Hematopoietic multipotent progenitor cell treated with erythropoietin and hydrocortisone succinate and interleukin-3 and kit ligand, for 15 days (in vitro differentiated cells): Measurements from ENCODE around the gene CREG1.

Experiments
- DNase-seq: peaks from one replicate; pipeline ENCODE4 v3.0.0-alpha.2; 2015; ENCODE audit warnings: low spot score

Gene CREG1

GRCh38 chr1:167503626-167504466 lies 49.7 kb downstream of the CREG1 start:
- DNase-seq, result no peak

- DNase-seq, result no peak
Observed at GRCh38 chr1:167502719-167503462, 50.7 kb downstream of the CREG1 start.

GRCh38 chr1:167502192-167502551 lies 51.4 kb downstream of the CREG1 start:
- DNase-seq, result no peak

GRCh38 chr1:167501515-167502191 lies 51.9 kb downstream of the CREG1 start:
- DNase-seq, result no peak

GRCh38 chr1:167500283-167500860 lies 53.2 kb downstream of the CREG1 start:
- DNase-seq, result no peak

GRCh38 chr1:167499664-167500101 lies 53.9 kb downstream of the CREG1 start:
- no peak for DNase-seq

- DNase-seq, result no peak
Observed at GRCh38 chr1:167499106-167499505, 54.5 kb downstream of the CREG1 start.

DNA sequence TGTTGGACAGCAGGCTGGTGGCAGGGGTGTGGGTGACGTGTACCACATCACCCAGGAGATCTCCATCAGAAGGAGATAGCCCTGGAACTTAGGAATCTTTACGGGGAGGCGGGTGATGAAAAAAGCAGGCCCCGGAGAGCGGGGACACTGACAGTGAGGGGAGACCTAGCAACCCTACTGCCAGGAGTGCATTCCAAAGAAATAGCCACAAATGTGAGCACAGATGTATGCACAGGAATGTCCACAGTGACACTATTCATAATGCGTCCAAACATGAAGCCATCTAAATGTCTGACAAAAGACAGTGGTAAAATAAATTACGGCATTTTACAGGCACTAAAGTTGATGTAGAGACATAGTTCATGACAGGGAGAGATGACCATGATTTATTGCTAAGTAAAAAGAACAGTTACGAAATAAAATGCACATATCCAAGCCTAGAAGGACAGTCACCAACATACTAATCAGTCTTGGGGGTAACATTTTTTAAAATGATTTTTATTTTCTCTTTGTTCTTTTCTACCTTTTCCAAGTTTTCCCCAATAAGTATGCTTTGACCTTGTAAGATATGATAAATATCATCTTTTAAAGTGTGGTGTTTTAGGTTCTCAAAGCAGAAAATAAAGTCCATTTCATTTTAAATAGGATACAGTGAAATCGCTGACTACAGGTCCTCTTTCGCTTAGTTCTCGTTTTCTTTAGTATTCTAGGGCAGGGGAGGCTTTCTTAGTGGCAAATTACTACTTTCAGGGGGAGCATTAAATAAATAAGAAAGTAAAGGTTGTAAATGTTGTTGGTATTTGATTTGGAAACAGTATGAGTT lies 56.6 kb downstream of the CREG1 start:
- no peak for DNase-seq

GRCh38 chr1:167493372-167493771 lies 60.2 kb downstream of the CREG1 start:
- DNase-seq, result no peak

DNA sequence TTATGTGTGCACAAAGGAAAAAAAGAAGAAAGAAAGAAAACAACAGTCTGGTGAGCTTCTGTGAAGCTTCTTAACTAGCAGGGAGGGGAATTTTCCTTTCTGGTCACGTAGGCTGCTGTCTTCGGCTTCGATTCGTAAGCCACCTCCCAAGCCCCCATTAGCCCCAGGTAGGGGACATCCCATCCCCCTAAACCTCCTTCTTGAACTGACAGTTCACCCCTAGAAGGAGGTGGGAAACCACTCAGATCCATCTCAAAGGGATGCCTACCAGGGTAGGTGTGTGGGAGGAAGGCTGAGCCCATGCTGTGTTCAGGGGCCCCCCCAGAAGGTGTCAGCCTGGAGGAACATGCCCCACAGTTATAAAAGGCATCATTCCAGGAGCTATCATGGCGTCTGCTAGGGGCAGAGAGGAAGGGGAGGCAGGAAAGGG lies 61.1 kb downstream of the CREG1 start:
- no peak for DNase-seq

DNA sequence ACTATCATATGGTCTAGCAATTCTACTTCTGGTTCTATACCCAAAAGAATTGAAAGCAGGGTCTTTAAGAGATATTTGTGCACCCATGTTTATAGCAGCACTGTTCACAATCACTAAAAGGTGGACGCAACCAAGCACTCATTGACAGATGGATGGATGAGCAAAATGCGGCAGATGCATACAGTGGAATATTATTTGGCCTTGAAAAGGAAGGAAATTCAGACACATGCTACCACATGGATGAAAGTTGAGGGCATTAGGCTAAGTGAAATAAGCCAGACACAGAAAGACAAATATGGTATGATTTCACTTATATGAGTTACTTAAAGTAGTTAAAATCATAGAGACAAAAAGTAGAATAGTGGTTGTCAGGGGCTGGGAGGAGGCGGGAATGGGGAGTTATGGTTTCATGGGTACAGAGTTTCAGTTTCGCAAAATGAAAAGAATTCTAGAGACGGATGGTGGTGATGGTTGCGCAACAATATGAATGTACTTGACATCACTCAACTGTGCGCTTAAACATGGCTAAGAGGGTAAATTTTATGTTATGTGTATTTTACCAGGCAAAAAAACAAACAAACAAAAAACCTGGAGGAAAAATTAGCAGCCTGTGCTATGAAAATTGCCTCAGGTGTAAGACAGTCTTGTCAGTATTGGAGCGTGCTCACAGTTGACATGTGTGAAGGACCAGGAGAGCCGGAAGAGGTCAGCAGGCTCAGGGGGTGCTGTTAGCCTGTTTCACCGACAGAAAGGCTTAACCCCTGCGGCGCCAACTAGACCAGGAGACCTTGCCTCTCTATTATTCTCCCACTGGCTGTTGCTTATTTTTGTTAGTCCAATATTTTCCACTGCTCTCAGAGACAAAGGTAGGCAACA lies 61.7 kb downstream of the CREG1 start:
- DNase-seq, result no peak
